Keratinocyte (primary cell): ENCODE results near the gene FADS3. TPM values are rescaled to one million over a fixed set of nuclear protein-coding genes. Genes with fewer than 3 reads are reported as not detected.

ENCODE experiments used
- DNase-seq: peaks from one replicate; pipeline ENCODE4 v3.0.0-alpha.2; 2011; ENCODE audit warnings: low read depth, missing footprints, low spot score
- FAIRE-seq: peaks from 2 replicates; lab custom pipeline; 2011; peaks lifted over from hg19 to GRCh38; lab: Jason Lieb, UNC
- H2AFZ ChIP-seq: 2 replicates; pipeline ENCODE4 v1.6.0; 2012; ENCODE audit warnings: low read length, control low read depth, inconsistent platforms; ENCODE audit not compliant: control insufficient read depth
- H3K27ac ChIP-seq: 2 replicates; pipeline ENCODE4 v1.5.1; 2011; ENCODE audit warnings: low read length; ENCODE audit not compliant: control insufficient read depth, insufficient read depth
- H3K27me3 ChIP-seq: 3 replicates; pipeline ENCODE4 v1.6.0; 2011; ENCODE audit warnings: low read length; ENCODE audit not compliant: control insufficient read depth, insufficient read depth; ENCODE audit errors: extremely low read depth
- H3K36me3 ChIP-seq, 2 experiments: 2 replicates in 1 of 2; 3 replicates in 1 of 2; pipeline ENCODE4 v1.5.1; 2011; ENCODE audit warnings: low read length in 2 of 2, mild to moderate bottlenecking in 1 of 2; ENCODE audit not compliant: control insufficient read depth in 2 of 2, insufficient read depth in 2 of 2; ENCODE audit errors: extremely low read depth in 1 of 2
- H3K4me1 ChIP-seq: 3 replicates; pipeline ENCODE4 v1.5.1; 2011; ENCODE audit warnings: low read length; ENCODE audit not compliant: control insufficient read depth, insufficient read depth; ENCODE audit errors: extremely low read depth
- H3K4me2 ChIP-seq: 3 replicates; pipeline ENCODE4 v1.6.0; 2011; ENCODE audit warnings: low read depth, low read length; ENCODE audit not compliant: control insufficient read depth, insufficient read depth; ENCODE audit errors: extremely low read depth
- H3K4me3 ChIP-seq, 3 experiments: fragments of 200-600 bp in 1 of 3; sonication (generic) in 1 of 3; 2 replicates in 2 of 3; 3 replicates in 1 of 3; pipeline ENCODE4 v1.5.1; 2011 to 2016; ENCODE audit warnings: low read length in 3 of 3, mild to moderate bottlenecking in 3 of 3, control low read depth in 2 of 3, inconsistent platforms in 1 of 3, low read depth in 1 of 3, mixed read lengths in 1 of 3, mixed run types in 1 of 3, moderate library complexity in 1 of 3; ENCODE audit not compliant: control insufficient read depth in 2 of 3, insufficient read depth in 2 of 3; ENCODE audit errors: extremely low read depth in 1 of 3
- H3K79me2 ChIP-seq: 2 replicates; pipeline ENCODE4 v1.6.0; 2012; ENCODE audit warnings: low read length; ENCODE audit not compliant: control insufficient read depth, insufficient read depth
- H3K9ac ChIP-seq: 3 replicates; pipeline ENCODE4 v1.6.0; 2011; ENCODE audit warnings: low read length; ENCODE audit not compliant: control insufficient read depth, insufficient read depth; ENCODE audit errors: extremely low read depth
- H3K9me1 ChIP-seq: 3 replicates; pipeline ENCODE4 v1.6.0; 2011; ENCODE audit warnings: low read length; ENCODE audit not compliant: control insufficient read depth, insufficient read depth; ENCODE audit errors: extremely low read depth
- H3K9me3 ChIP-seq: 2 replicates; pipeline ENCODE4 v1.5.1; 2012; ENCODE audit warnings: low read depth, low read length; ENCODE audit not compliant: control insufficient read depth
- H4K20me1 ChIP-seq: 3 replicates; pipeline ENCODE4 v1.6.0; 2011; ENCODE audit warnings: low read length; ENCODE audit not compliant: control insufficient read depth, insufficient read depth; ENCODE audit errors: extremely low read depth
- CTCF ChIP-seq, 3 experiments: IDR thresholded peaks in 1 of 3; conservative IDR thresholded peaks in 1 of 3; optimal IDR thresholded peaks in 1 of 3; 2 replicates in 2 of 3; 3 replicates in 1 of 3; pipeline versions ENCODE3 to v1.5.1; 2011; ENCODE audit warnings: low read length in 3 of 3, mild to moderate bottlenecking in 3 of 3, moderate library complexity in 2 of 3, control low read depth in 1 of 3, inconsistent platforms in 1 of 3; ENCODE audit not compliant: insufficient read depth in 2 of 3; ENCODE audit errors: extremely low read depth in 1 of 3
- EZH2 ChIP-seq: IDR thresholded peaks from one replicate; pipeline ENCODE4 v1.6.1; 2012; ENCODE audit warnings: inconsistent platforms, mild to moderate bottlenecking, low read length, moderate library complexity
- dilution Hi-C: fragments of 300-500 bp; cut with MboI; formaldehyde crosslinking; loops from one replicate; pipeline ENCODE4 v1.7.0; 2020; ENCODE audit warnings: low sequenced_read_pairs; ENCODE audit not compliant: extremely low pct_ligation_motif_present
- polyA plus RNA-seq, 5 experiments: library from polyadenylated mRNA; depleted of rRNA in 3 of 5; stranded (reverse) in 3 of 5; stranded (forward) in 1 of 5; unstranded in 1 of 5; fragments of >200 nt; gene quantifications; 1 replicate in 1 of 5; 2 replicates in 3 of 5; 3 replicates in 1 of 5; pipeline versions ENCODE4 v1.2.1 to v1.2.3, GENCODE V29; 2011 to 2012; ENCODE audit warnings: missing spikeins in 2 of 5, low read depth in 1 of 5, low replicate concordance in 1 of 5

Gene FADS3
- polyA plus RNA-seq, 1 donor (not counting 4 experiments of a cell fraction or from before 2014, with no cell fraction given) = 33.9 TPM

GRCh38 chr11:61887839-61888494 lies 3.4 kb downstream of the FADS3 start:
- Histone ChIP-seq H3K36me3 (peaks cover 0 to 4% of the 10 kb centered on the region in 2 experiments), H3K79me2 (no peaks in the 10 kb centered on the region), H4K20me1 (no peaks in the 10 kb centered on the region), H3K27me3 (peaks cover 4% of the 10 kb centered on the region), H2AFZ (no peak overlapping the region), H3K9ac (no peak overlapping the region), H3K4me1 (peaks cover 16% of the 10 kb centered on the region), H3K27ac (no peak overlapping the region), H3K9me3 (peaks cover 4% of the 10 kb centered on the region), H3K4me3 (no peak overlapping the region), H3K9me1 (no peaks in the 10 kb centered on the region), H3K4me2 (no peak overlapping the region)
- dilution Hi-C loops = no loop called here
- FAIRE-seq (no peak), DNase-seq (no peak)
- TF ChIP-seq CTCF (optimal IDR thresholded peaks at IDR 0.05 in 1 of 3, IDR thresholded peaks at IDR 0.05 in 1 of 3, conservative IDR thresholded peaks at IDR 0.05 in 1 of 3; ENCODE audit: extremely low read depth in 1 of 3, insufficient read depth in 2 of 3, low read length in 3 of 3) (no peak), EZH2 (no peak)

GRCh38 chr11:61886643-61887042 lies 4.7 kb downstream of the FADS3 start:
- no peaks in the 10 kb centered on the region for H3K79me2 ChIP-seq

More at GRCh38 chr11:61886643-61887042, 4.7 kb downstream of the FADS3 start:
- peaks cover 0 to 4% of the 10 kb centered on the region in 2 experiments for H3K36me3 ChIP-seq
- FAIRE-seq (no peak), DNase-seq (no peak)
- no peaks in the 10 kb centered on the region for H3K27me3 ChIP-seq
- H3K9ac ChIP-seq = no peak overlapping the region
- dilution Hi-C loops = no loop called here
- H3K27ac ChIP-seq = no peak overlapping the region
- H3K9me1 ChIP-seq = no peaks in the 10 kb centered on the region
- H3K9me3 ChIP-seq = peaks cover 4% of the 10 kb centered on the region
- peaks cover 16% of the 10 kb centered on the region for H3K4me1 ChIP-seq
- H2AFZ ChIP-seq = no peak overlapping the region
- TF ChIP-seq EZH2 (no peak), CTCF (optimal IDR thresholded peaks at IDR 0.05 in 1 of 3, IDR thresholded peaks at IDR 0.05 in 1 of 3, conservative IDR thresholded peaks at IDR 0.05 in 1 of 3; ENCODE audit: extremely low read depth in 1 of 3, insufficient read depth in 2 of 3, low read length in 3 of 3) (no peak)
- no peaks in the 10 kb centered on the region for H4K20me1 ChIP-seq
- no peak overlapping the region for H3K4me2 ChIP-seq
- H3K4me3 ChIP-seq = no peak overlapping the region
